Jurkat, Clone E6-1 (cell line): ENCODE data around the gene B3GAT2.

ENCODE experiments used
- DNase-seq: peaks from one replicate; pipeline ENCODE4 v3.0.0-alpha.2; 2011; ENCODE audit warnings: low read depth, low spot score
- H3K4me3 ChIP-seq: 2 replicates; pipeline ENCODE4 v1.5.1; 2011; ENCODE audit warnings: mild to moderate bottlenecking, low read length, control low read depth, moderate library complexity

Gene B3GAT2

GRCh38 chr6:70847106-70848084 is 109.5 kb downstream of the B3GAT2 start:
- no peak for DNase-seq
- no peak overlapping the region for H3K4me3 ChIP-seq

- no peak overlapping the region for H3K4me3 ChIP-seq
- no peak for DNase-seq
Observed at GRCh38 chr6:70846207-70846835, 110.5 kb downstream of the B3GAT2 start.

DNA sequence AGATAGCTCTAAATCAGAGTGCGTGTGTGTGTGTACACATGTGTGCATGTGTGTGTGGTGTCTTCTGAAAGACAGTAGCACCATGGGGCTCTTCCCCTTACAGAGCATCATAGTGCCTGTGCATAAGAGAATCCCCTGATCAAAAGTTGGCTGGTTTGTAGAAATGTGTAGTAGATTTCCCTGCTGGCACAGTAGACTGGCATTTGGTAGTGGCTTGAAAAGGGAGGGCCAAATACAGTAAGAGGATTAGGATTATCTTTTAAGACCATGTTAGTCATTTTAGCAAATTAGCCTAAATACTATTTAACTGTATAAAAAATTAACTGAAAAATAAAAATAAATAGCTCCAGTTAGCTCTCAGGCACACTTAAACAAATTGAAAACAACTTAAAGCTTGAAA is 112.6 kb downstream of the B3GAT2 start:
- no peak for DNase-seq
- H3K4me3 ChIP-seq = no peak overlapping the region

GRCh38 chr6:70843328-70843918 is 113.4 kb downstream of the B3GAT2 start:
- no peak for DNase-seq
- H3K4me3 ChIP-seq = no peak overlapping the region

GRCh38 chr6:70842541-70842940 is 114.3 kb downstream of the B3GAT2 start:
- no peak for DNase-seq
- no peak overlapping the region for H3K4me3 ChIP-seq

- DNase-seq = no peak
Observed at GRCh38 chr6:70841112-70841511, 115.7 kb downstream of the B3GAT2 start.

GRCh38 chr6:70839286-70840266 is 117.3 kb downstream of the B3GAT2 start:
- H3K4me3 ChIP-seq = no peak overlapping the region
- DNase-seq = no peak

More at GRCh38 chr6:70841112-70841511, 115.7 kb downstream of the B3GAT2 start:
- H3K4me3 ChIP-seq = no peak overlapping the region

DNA sequence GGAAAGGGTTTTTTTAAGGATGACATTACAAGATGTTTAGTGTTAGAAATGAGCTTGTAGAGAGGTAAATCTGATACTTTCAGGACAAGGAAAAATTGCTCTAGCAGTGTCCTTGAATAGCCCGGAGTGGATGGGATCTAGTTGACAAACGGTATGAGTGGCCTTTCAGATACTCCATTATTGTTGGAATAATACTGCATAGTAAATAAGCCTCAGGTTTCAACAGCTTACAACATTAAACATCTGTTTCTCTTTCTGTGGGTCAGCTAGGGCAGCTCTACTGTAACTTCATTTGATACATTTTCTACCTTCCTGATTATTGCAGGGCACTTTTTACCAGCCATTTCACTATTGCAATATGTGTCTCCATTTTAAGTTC is 118.0 kb downstream of the B3GAT2 start:
- DNase-seq = no peak
- no peak overlapping the region for H3K4me3 ChIP-seq

DNA sequence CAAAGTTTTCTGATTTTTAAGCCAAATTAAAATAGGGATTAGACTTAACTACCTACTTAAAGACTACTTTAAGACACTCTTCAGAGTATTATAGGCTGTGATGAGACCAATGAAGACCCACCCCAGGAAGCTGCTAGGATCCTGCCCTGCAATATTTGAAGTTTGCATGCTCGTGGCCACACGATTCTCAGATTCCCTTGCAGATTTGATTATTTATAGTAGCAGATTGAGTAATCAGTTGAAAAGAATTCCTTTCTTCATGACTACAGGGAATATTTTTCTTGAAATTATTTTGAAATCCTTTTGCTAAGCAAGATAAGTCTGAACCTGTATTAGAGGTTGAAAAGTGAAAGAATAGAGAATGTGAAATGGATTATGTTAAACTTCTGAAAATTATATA is 122.3 kb downstream of the B3GAT2 start:
- DNase-seq = no peak
- no peak overlapping the region for H3K4me3 ChIP-seq

DNA sequence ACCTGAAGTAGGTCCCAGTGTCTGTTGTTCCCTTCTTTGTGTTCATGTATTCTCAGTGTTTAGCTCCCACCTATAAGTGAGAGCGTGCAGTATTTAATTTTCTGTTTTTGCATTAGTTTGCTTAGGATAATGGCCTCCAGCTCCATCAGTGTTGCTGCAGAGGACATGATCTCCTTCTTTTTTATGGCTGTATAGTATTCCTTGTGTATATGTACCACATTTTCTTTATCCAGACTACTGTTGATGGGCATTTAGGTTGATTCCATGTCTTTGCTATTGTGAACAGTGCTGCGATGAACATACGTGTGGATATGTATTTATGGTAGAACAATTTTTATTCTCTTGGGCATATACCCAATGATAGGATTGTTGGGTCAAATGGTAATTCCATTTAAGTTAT is 125.4 kb downstream of the B3GAT2 start:
- DNase-seq = no peak
- H3K4me3 ChIP-seq = no peak overlapping the region

DNA sequence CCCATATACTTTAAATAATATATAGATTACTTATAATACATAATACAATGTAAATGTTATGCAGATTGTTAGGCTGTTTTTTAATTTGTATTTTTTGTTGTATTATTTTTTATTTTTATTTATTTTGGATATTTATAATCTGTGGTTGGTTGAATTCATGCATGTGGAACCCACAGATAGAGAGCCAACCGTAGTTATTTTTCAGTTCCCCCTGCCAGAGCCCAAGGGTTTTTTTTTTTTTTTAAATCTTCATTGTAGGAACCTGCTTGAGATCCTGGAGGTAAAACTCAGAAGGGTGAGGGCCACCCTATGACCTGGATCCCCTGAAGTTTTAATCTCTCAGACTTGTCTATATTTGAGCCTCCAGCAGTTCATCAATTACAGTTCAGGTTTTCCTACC is 133.2 kb downstream of the B3GAT2 start:
- no peak overlapping the region for H3K4me3 ChIP-seq
- DNase-seq = no peak

- DNase-seq = no peak
- H3K4me3 ChIP-seq = no peak overlapping the region
Observed at GRCh38 chr6:70821751-70822150, 135.1 kb downstream of the B3GAT2 start.

DNA sequence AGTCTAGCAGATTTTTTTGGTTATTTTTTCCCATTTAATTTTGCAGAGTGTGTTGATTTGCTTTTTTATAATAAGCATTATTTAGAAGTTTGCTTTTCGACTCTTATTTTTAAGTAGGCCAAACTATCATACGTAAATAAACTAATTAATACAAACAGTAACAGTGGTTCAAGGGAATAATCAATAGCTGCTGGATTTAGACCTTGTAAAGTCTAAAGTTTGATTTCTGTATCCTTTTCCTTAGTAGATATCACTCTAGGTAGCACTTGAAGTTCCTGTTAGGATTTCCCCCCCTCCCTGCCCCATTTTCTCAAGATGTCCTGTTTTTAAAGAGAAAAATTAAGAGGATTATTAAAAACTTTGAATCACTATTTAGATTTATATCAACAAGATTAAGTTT is 136.1 kb downstream of the B3GAT2 start:
- no peak for DNase-seq
- no peak overlapping the region for H3K4me3 ChIP-seq

DNA sequence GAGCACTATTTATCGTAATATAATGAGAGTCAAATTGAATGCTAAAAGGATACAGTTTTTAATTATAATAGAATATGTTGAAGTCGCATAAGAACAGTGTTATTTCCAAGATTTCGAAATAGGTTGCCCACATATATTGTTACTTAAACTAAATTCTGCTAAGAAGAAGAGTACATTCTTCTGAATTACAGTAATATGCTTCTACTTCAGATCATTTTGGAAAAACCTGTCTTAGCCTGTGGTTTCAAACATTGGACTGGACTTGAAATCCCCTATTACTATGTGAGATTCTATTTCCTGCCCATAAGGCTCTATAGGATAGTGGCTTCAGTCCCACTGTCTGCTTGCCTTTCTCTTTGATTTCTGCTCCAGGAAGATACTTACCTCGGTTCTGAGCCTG is 137.2 kb downstream of the B3GAT2 start:
- no peak overlapping the region for H3K4me3 ChIP-seq
- no peak for DNase-seq

GRCh38 chr6:70813885-70814284 is 143.0 kb downstream of the B3GAT2 start:
- H3K4me3 ChIP-seq = no peak overlapping the region
- no peak for DNase-seq

DNA sequence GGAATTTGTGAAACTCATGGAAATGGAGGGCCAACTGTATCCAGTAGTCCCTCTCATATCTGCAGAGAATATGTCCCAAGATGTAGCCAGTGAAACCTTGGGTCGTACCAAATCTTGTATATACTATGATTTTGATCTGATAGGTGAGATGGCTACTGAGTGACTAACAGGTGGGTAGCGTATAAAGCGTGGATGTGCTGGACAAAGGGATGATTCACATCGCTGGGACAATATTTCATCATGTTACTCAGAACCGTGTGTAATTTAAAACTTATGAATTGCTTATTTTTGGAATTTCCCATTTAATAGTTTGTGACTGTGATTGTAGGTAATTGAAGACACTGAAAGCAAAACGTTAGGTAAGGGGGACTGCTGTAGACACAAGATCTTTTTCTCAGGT is 145.1 kb downstream of the B3GAT2 start:
- H3K4me3 ChIP-seq = no peak overlapping the region
- DNase-seq = no peak
